OCI-LY1 (cell line): ENCODE data around the gene CYP2W1.

Experiments used
- CTCF ChIP-seq: fragments of 200-600 bp; sonication (generic), shearing (Covaris generic); IDR thresholded peaks from 2 replicates; pipeline ENCODE4 v1.5.1; 2017; ENCODE audit warnings: mild to moderate bottlenecking, antibody characterized with exemption, low read length, moderate library complexity, mixed read lengths
- EZH2 ChIP-seq: fragments of 200-600 bp; sonication (generic), shearing (Covaris generic); IDR thresholded peaks from 2 replicates; pipeline ENCODE4 v1.8.0; 2017; ENCODE audit warnings: borderline replicate concordance, mixed run types, mild to moderate bottlenecking, antibody characterized with exemption, low read length, moderate library complexity, mixed read lengths

- no peak for TF ChIP-seq CTCF
- TF ChIP-seq EZH2: no peak
Observed at GRCh38 chr7:977326-978048, 5.5 kb upstream of the CYP2W1 start.
